ENCODE measurements around the gene AIPL1.
A peak's percentile ranks its signal among the peaks of the same experiment; 100 is the strongest.

Gene AIPL1

GRCh38 chr17:6428207-6428965 lies 6.5 kb downstream of the AIPL1 start:
- no peak for TF ChIP-seq CTCF (IDR thresholded peaks at IDR 0.05; ENCODE audit: control insufficient read depth, insufficient read depth, low read depth, low read length, missing control alignments)
- no peak overlapping the region for H3K4me3 ChIP-seq (ENCODE audit: control insufficient read depth, low read depth, low read length)
- no peak for DNase-seq (ENCODE audit: low read depth)

GRCh38 chr17:6427279-6427781 lies 7.6 kb downstream of the AIPL1 start:
- DNase-seq (ENCODE audit: low read depth): peak; percentile 11
- peak; percentile 6 for TF ChIP-seq CTCF (IDR thresholded peaks at IDR 0.05; ENCODE audit: control insufficient read depth, insufficient read depth, low read depth, low read length, missing control alignments)
- H3K4me3 ChIP-seq (ENCODE audit: control insufficient read depth, low read depth, low read length): peak overlapping the region; percentile 13

GRCh38 chr17:6426356-6427101 lies 8.4 kb downstream of the AIPL1 start:
- no peak for TF ChIP-seq CTCF (IDR thresholded peaks at IDR 0.05; ENCODE audit: control insufficient read depth, insufficient read depth, low read depth, low read length, missing control alignments)
- no peak for DNase-seq (ENCODE audit: low read depth)
- H3K4me3 ChIP-seq (ENCODE audit: control insufficient read depth, low read depth, low read length): no peak overlapping the region

- no peak overlapping the region for H3K4me3 ChIP-seq (ENCODE audit: control insufficient read depth, low read depth, low read length)
- no peak for DNase-seq (ENCODE audit: low read depth)
- no peak for TF ChIP-seq CTCF (IDR thresholded peaks at IDR 0.05; ENCODE audit: control insufficient read depth, insufficient read depth, low read depth, low read length, missing control alignments)
Observed at GRCh38 chr17:6425407-6425806, 9.5 kb downstream of the AIPL1 start.

GRCh38 chr17:6423931-6424330 lies 11.0 kb downstream of the AIPL1 start:
- no peak for TF ChIP-seq CTCF (IDR thresholded peaks at IDR 0.05; ENCODE audit: control insufficient read depth, insufficient read depth, low read depth, low read length, missing control alignments)
- H3K4me3 ChIP-seq (ENCODE audit: control insufficient read depth, low read depth, low read length): no peak overlapping the region
- no peak for DNase-seq (ENCODE audit: low read depth)

GRCh38 chr17:6422654-6423241 lies 12.2 kb downstream of the AIPL1 start:
- TF ChIP-seq CTCF (IDR thresholded peaks at IDR 0.05; ENCODE audit: control insufficient read depth, insufficient read depth, low read depth, low read length, missing control alignments): no peak
- no peak overlapping the region for H3K4me3 ChIP-seq (ENCODE audit: control insufficient read depth, low read depth, low read length)
- no peak for DNase-seq (ENCODE audit: low read depth)

Data from AG09309 (cell line).